T-helper 1 cell treated with Interleukin-12 subunit alpha and Interleukin-12 subunit beta and Interleukin-4 antibody, amounts not matched to agents 30 μg/mL and 1 μg/mL, for 36 hours (primary cell): ENCODE results near the gene PYGM.

Experiments
- H3K27ac Mint-ChIP-seq: one replicate; pipeline ENCODE4 v1.8.0; 2021; ENCODE audit warnings: mild to moderate bottlenecking, mixed read lengths
- H3K27me3 Mint-ChIP-seq: one replicate; pipeline ENCODE4 v1.8.0; 2021; ENCODE audit warnings: low read depth, mixed read lengths
- H3K36me3 Mint-ChIP-seq: one replicate; pipeline ENCODE4 v1.8.0; 2021; ENCODE audit warnings: low read depth, mixed read lengths
- H3K4me1 Mint-ChIP-seq: one replicate; pipeline ENCODE4 v1.8.0; 2021; ENCODE audit warnings: low read depth, mixed read lengths
- H3K4me3 Mint-ChIP-seq: one replicate; pipeline ENCODE4 v1.8.0; 2021; ENCODE audit warnings: mild to moderate bottlenecking, moderate library complexity, mixed read lengths
- H3K9me3 Mint-ChIP-seq: one replicate; pipeline ENCODE4 v1.8.0; 2021; ENCODE audit warnings: mixed read lengths

PYGM gene

GRCh38 chr11:64759722-64760719, at the start of gene PYGM:
Gene PYGM (minus strand): TSS chr11:64759974. CDS start chr11:64759898, 76 bp downstream.
- no peaks in the 10 kb centered on the region for H3K27me3 Mint-ChIP-seq
- peak within 1 kb of the TSS; percentile 55 for H3K4me3 Mint-ChIP-seq
- peaks cover 40% of the 10 kb centered on the region for H3K36me3 Mint-ChIP-seq
- H3K9me3 Mint-ChIP-seq, result no peaks in the 10 kb centered on the region
- peak within 1 kb of the TSS; percentile 96 for H3K27ac Mint-ChIP-seq
- H3K4me1 Mint-ChIP-seq, result peaks cover 45% of the 10 kb centered on the region

- H3K27ac Mint-ChIP-seq, result no peak overlapping the region
- H3K27me3 Mint-ChIP-seq, result no peaks in the 10 kb centered on the region
- peaks cover 6% of the 10 kb centered on the region for H3K36me3 Mint-ChIP-seq
- H3K9me3 Mint-ChIP-seq, result no peaks in the 10 kb centered on the region
- H3K4me1 Mint-ChIP-seq, result peaks cover 20% of the 10 kb centered on the region
- H3K4me3 Mint-ChIP-seq, result no peak overlapping the region
These were observed 45.7 kb upstream of the PYGM start for GRCh38 chr11:64805481-64805880.

- no peaks in the 10 kb centered on the region for H3K27me3 Mint-ChIP-seq
- H3K4me1 Mint-ChIP-seq, result peaks cover 17% of the 10 kb centered on the region
- no peak overlapping the region for H3K27ac Mint-ChIP-seq
- no peaks in the 10 kb centered on the region for H3K9me3 Mint-ChIP-seq
- no peak overlapping the region for H3K4me3 Mint-ChIP-seq
- H3K36me3 Mint-ChIP-seq, result peaks cover 7% of the 10 kb centered on the region
These were observed 44.8 kb upstream of the PYGM start for GRCh38 chr11:64804346-64805210.

GRCh38 chr11:64803846-64804345, 44.1 kb upstream of the PYGM start:
- H3K4me1 Mint-ChIP-seq, result peaks cover 13% of the 10 kb centered on the region
- H3K36me3 Mint-ChIP-seq, result peaks cover 10% of the 10 kb centered on the region
- H3K27ac Mint-ChIP-seq, result peak overlapping the region; percentile 86
- peak overlapping the region; percentile 85 for H3K4me3 Mint-ChIP-seq
- H3K9me3 Mint-ChIP-seq, result no peaks in the 10 kb centered on the region
- H3K27me3 Mint-ChIP-seq, result no peaks in the 10 kb centered on the region

- Mint-ChIP-seq H3K4me3 (peak within 1 kb of the TSS; percentile 85), H3K27me3 (no peaks in the 10 kb centered on the region), H3K4me1 (peaks cover 16% of the 10 kb centered on the region), H3K9me3 (no peaks in the 10 kb centered on the region), H3K36me3 (peaks cover 13% of the 10 kb centered on the region), H3K27ac (peak within 1 kb of the TSS; percentile 86)
These were observed 43.5 kb upstream of the PYGM start, which contains the start of gene MAP4K2 for GRCh38 chr11:64803158-64803845. Gene MAP4K2 (minus strand): TSS chr11:64803214. CDS start chr11:64803149, 65 bp downstream.

- no peaks in the 10 kb centered on the region for H3K27me3 Mint-ChIP-seq
- peak overlapping the region; percentile 52 for H3K27ac Mint-ChIP-seq
- peak overlapping the region; percentile 77 for H3K4me3 Mint-ChIP-seq
- H3K9me3 Mint-ChIP-seq, result no peaks in the 10 kb centered on the region
- H3K36me3 Mint-ChIP-seq, result peaks cover 13% of the 10 kb centered on the region
- H3K4me1 Mint-ChIP-seq, result peaks cover 16% of the 10 kb centered on the region
These were observed 42.8 kb upstream of the PYGM start for GRCh38 chr11:64802370-64803157.

- Mint-ChIP-seq H3K9me3 (no peaks in the 10 kb centered on the region), H3K4me1 (peaks cover 13% of the 10 kb centered on the region), H3K4me3 (peak overlapping the region; percentile 77), H3K27ac (peak overlapping the region; percentile 52), H3K27me3 (no peaks in the 10 kb centered on the region), H3K36me3 (peaks cover 10% of the 10 kb centered on the region)
These were observed 42.0 kb upstream of the PYGM start for GRCh38 chr11:64801561-64802369.

- H3K4me3 Mint-ChIP-seq, result peak overlapping the region; percentile 10
- H3K9me3 Mint-ChIP-seq, result no peaks in the 10 kb centered on the region
- H3K27me3 Mint-ChIP-seq, result no peaks in the 10 kb centered on the region
- peaks cover 12% of the 10 kb centered on the region for H3K4me1 Mint-ChIP-seq
- peaks cover 10% of the 10 kb centered on the region for H3K36me3 Mint-ChIP-seq
- no peak overlapping the region for H3K27ac Mint-ChIP-seq
These were observed 41.3 kb upstream of the PYGM start for GRCh38 chr11:64801158-64801464.

- H3K9me3 Mint-ChIP-seq, result no peaks in the 10 kb centered on the region
- H3K27me3 Mint-ChIP-seq, result no peaks in the 10 kb centered on the region
- peaks cover 12% of the 10 kb centered on the region for H3K4me1 Mint-ChIP-seq
- peak overlapping the region; percentile 10 for H3K4me3 Mint-ChIP-seq
- H3K27ac Mint-ChIP-seq, result no peak overlapping the region
- H3K36me3 Mint-ChIP-seq, result peaks cover 9% of the 10 kb centered on the region
These were observed 40.8 kb upstream of the PYGM start for GRCh38 chr11:64800303-64801157.

- Mint-ChIP-seq H3K4me3 (no peak overlapping the region), H3K36me3 (peaks cover 10% of the 10 kb centered on the region), H3K27me3 (no peaks in the 10 kb centered on the region), H3K9me3 (no peaks in the 10 kb centered on the region), H3K27ac (no peak overlapping the region), H3K4me1 (peaks cover 16% of the 10 kb centered on the region)
These were observed 40.0 kb upstream of the PYGM start for GRCh38 chr11:64799623-64800302.

GRCh38 chr11:64799256-64799622, 39.5 kb upstream of the PYGM start:
- Mint-ChIP-seq H3K27me3 (no peaks in the 10 kb centered on the region), H3K36me3 (peaks cover 12% of the 10 kb centered on the region), H3K9me3 (no peaks in the 10 kb centered on the region), H3K4me1 (peaks cover 18% of the 10 kb centered on the region), H3K27ac (no peak overlapping the region), H3K4me3 (no peak overlapping the region)
